SK-N-SH treated with all-trans-retinoic acid at 6 μM for 48 hours (cell line): ENCODE results near the gene DUSP2.

ENCODE experiments used
- ATAC-seq: fragments of 200-7000 bp; cut with Tn5 transposase; 3 replicates; pipeline ENCODE4 v1.9.1; 2020; ENCODE audit warnings: mild to moderate bottlenecking, moderate library complexity
- ARNTL ChIP-seq: fragments of 450-650 bp; formaldehyde crosslinking; IDR thresholded peaks from 2 replicates; pipeline ENCODE4 v1.5.0; 2020; ENCODE audit warnings: low read depth, mild to moderate bottlenecking, moderate library complexity, borderline replicate concordance
- BACH2 ChIP-seq: fragments of 250-450 bp; sonication (Bioruptor Pico); IDR thresholded peaks from 2 replicates; pipeline ENCODE4 v1.9.0; 2021; ENCODE audit warnings: mild to moderate bottlenecking, borderline replicate concordance
- CSDC2 ChIP-seq: fragments of 250-450 bp; sonication (Bioruptor Pico); IDR thresholded peaks from 2 replicates; pipeline ENCODE4 v1.5.0; 2020; ENCODE audit warnings: mild to moderate bottlenecking, moderate library complexity
- ESRRG ChIP-seq: fragments of 250-450 bp; sonication (Bioruptor Pico); IDR thresholded peaks from 2 replicates; pipeline ENCODE4 v1.6.1; 2021; ENCODE audit warnings: mild to moderate bottlenecking
- GLIS3 ChIP-seq: fragments of 250-450 bp; sonication (Bioruptor Pico); IDR thresholded peaks from 2 replicates; pipeline ENCODE4 v1.5.0; 2020; ENCODE audit warnings: mild to moderate bottlenecking, moderate library complexity
- ISL1 ChIP-seq: fragments of 250-450 bp; sonication (Bioruptor Pico); IDR thresholded peaks from 2 replicates; pipeline ENCODE4 v2.1.2; 2022; ENCODE audit warnings: mild to moderate bottlenecking, moderate library complexity
- OSR1 ChIP-seq: fragments of 250-450 bp; sonication (Bioruptor Pico); IDR thresholded peaks from 2 replicates; pipeline ENCODE4 v1.8.0; 2022; ENCODE audit warnings: moderate library complexity, mild to moderate bottlenecking, inconsistent platforms
- PPARA ChIP-seq: fragments of 250-450 bp; sonication (Bioruptor Pico); IDR thresholded peaks from 2 replicates; pipeline ENCODE4 v1.5.0; 2020; ENCODE audit warnings: mild to moderate bottlenecking, borderline replicate concordance
- RARB ChIP-seq: fragments of 250-450 bp; sonication (Bioruptor Pico); IDR thresholded peaks from 2 replicates; pipeline ENCODE4 v1.8.0; 2021; ENCODE audit warnings: mild to moderate bottlenecking, moderate library complexity
- SNAI2 ChIP-seq: fragments of 250-450 bp; sonication (Bioruptor Pico); IDR thresholded peaks from 2 replicates; pipeline ENCODE4 v1.5.0; 2020; ENCODE audit warnings: mild to moderate bottlenecking, moderate library complexity
- TOX ChIP-seq: fragments of 250-450 bp; sonication (Bioruptor Pico); IDR thresholded peaks from 2 replicates; pipeline ENCODE4 v1.8.0; 2021; ENCODE audit warnings: mild to moderate bottlenecking, moderate library complexity, borderline replicate concordance
- ZC3H10 ChIP-seq: fragments of 250-450 bp; sonication (Bioruptor Pico); IDR thresholded peaks from 2 replicates; pipeline ENCODE4 v1.5.1; 2021; ENCODE audit warnings: mild to moderate bottlenecking, moderate library complexity
- ZFP30 ChIP-seq: fragments of 450-650 bp; formaldehyde crosslinking; IDR thresholded peaks from 2 replicates; pipeline ENCODE4 v1.5.0; 2022; ENCODE audit warnings: mild to moderate bottlenecking, moderate library complexity
- ZNF565 ChIP-seq: fragments of 450-650 bp; formaldehyde crosslinking; conservative IDR thresholded peaks from 2 replicates; pipeline ENCODE4 v1.5.0; 2020; ENCODE audit warnings: low read depth, mild to moderate bottlenecking, moderate library complexity
- ZNF70 ChIP-seq: fragments of 450-650 bp; formaldehyde crosslinking; IDR thresholded peaks from 2 replicates; pipeline ENCODE4 v1.5.0; 2020; ENCODE audit warnings: mild to moderate bottlenecking, moderate library complexity
- ZNF8 ChIP-seq: fragments of 450-650 bp; formaldehyde crosslinking; IDR thresholded peaks from 2 replicates; pipeline ENCODE4 v1.5.0; 2020; ENCODE audit warnings: mild to moderate bottlenecking, moderate library complexity
- TF ChIP-seq, protein P1 (sequence below): fragments of 250-450 bp; sonication (Bioruptor Pico); IDR thresholded peaks from 2 replicates; pipeline ENCODE4 v1.5.1; 2020; ENCODE audit warnings: low read depth, mild to moderate bottlenecking, moderate library complexity
- TF ChIP-seq, protein P2 (sequence below): fragments of 250-450 bp; sonication (Bioruptor Pico); IDR thresholded peaks from 2 replicates; pipeline ENCODE4 v1.8.0; 2021; ENCODE audit warnings: low read depth, mild to moderate bottlenecking, moderate library complexity, borderline replicate concordance
- TF ChIP-seq, protein P3 (sequence below): fragments of 250-450 bp; sonication (Bioruptor Pico); IDR thresholded peaks from 2 replicates; pipeline ENCODE4 v1.5.0; 2020; ENCODE audit warnings: mild to moderate bottlenecking, moderate library complexity
- TF ChIP-seq, protein P4 (sequence below): fragments of 250-450 bp; sonication (Bioruptor Pico); IDR thresholded peaks from 2 replicates; pipeline ENCODE4 v1.5.1; 2021; ENCODE audit warnings: mild to moderate bottlenecking, moderate library complexity
- TF ChIP-seq, protein P5 (sequence below): fragments of 250-450 bp; sonication (Bioruptor Pico); IDR thresholded peaks from 2 replicates; pipeline ENCODE4 v1.8.0; 2020; ENCODE audit warnings: mild to moderate bottlenecking, moderate library complexity, borderline replicate concordance

DUSP2 gene

DNA sequence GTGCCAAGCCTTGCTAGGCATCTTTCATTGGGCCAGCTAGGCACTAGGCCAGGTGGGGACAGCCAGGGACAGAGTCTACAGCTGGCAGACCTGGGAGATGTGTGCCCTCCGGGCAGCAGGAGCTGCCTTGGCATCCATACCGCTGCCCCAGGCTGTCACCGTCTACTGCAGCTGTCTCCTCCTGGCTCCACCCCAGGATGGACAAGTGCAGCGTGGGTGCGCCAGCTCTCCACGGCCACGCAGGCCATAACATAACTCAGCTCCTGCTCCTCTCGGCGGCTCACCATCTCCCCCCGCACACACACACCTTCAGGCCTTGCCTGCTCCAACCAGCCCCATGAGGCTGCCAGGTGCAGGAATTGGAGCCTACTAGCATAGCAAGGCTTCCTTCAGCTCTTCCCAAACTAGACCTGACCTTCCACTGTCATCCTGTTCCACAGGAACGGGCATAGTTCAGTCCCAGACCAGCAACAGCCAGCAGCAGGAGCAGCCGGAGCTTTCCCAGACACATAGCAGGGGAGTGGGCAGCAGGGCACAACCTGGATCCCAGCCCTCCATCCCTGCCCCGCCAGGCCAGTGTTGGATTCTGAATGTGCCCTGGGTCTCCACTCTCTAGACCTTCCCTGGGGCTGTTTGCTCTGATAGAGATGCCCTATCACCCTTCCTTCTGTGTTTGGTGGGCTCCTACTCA is 26.4 kb downstream of the DUSP2 start (continued):
- TF ChIP-seq, protein P1, sequence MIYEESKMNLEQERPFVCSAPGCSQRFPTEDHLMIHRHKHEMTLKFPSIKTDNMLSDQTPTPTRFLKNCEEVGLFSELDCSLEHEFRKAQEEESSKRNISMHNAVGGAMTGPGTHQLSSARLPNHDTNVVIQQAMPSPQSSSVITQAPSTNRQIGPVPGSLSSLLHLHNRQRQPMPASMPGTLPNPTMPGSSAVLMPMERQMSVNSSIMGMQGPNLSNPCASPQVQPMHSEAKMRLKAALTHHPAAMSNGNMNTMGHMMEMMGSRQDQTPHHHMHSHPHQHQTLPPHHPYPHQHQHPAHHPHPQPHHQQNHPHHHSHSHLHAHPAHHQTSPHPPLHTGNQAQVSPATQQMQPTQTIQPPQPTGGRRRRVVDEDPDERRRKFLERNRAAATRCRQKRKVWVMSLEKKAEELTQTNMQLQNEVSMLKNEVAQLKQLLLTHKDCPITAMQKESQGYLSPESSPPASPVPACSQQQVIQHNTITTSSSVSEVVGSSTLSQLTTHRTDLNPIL (CRISPR knock-in tag) = no peak
- TF ChIP-seq, protein P2, sequence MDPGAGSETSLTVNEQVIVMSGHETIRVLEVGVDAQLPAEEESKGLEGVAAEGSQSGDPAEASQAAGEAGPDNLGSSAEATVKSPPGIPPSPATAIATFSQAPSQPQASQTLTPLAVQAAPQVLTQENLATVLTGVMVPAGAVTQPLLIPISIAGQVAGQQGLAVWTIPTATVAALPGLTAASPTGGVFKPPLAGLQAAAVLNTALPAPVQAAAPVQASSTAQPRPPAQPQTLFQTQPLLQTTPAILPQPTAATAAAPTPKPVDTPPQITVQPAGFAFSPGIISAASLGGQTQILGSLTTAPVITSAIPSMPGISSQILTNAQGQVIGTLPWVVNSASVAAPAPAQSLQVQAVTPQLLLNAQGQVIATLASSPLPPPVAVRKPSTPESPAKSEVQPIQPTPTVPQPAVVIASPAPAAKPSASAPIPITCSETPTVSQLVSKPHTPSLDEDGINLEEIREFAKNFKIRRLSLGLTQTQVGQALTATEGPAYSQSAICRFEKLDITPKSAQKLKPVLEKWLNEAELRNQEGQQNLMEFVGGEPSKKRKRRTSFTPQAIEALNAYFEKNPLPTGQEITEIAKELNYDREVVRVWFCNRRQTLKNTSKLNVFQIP (CRISPR knock-in tag) = no peak
- TF ChIP-seq, protein P3, sequence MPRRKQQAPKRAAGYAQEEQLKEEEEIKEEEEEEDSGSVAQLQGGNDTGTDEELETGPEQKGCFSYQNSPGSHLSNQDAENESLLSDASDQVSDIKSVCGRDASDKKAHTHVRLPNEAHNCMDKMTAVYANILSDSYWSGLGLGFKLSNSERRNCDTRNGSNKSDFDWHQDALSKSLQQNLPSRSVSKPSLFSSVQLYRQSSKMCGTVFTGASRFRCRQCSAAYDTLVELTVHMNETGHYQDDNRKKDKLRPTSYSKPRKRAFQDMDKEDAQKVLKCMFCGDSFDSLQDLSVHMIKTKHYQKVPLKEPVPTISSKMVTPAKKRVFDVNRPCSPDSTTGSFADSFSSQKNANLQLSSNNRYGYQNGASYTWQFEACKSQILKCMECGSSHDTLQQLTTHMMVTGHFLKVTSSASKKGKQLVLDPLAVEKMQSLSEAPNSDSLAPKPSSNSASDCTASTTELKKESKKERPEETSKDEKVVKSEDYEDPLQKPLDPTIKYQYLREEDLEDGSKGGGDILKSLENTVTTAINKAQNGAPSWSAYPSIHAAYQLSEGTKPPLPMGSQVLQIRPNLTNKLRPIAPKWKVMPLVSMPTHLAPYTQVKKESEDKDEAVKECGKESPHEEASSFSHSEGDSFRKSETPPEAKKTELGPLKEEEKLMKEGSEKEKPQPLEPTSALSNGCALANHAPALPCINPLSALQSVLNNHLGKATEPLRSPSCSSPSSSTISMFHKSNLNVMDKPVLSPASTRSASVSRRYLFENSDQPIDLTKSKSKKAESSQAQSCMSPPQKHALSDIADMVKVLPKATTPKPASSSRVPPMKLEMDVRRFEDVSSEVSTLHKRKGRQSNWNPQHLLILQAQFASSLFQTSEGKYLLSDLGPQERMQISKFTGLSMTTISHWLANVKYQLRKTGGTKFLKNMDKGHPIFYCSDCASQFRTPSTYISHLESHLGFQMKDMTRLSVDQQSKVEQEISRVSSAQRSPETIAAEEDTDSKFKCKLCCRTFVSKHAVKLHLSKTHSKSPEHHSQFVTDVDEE = no peak

DNA sequence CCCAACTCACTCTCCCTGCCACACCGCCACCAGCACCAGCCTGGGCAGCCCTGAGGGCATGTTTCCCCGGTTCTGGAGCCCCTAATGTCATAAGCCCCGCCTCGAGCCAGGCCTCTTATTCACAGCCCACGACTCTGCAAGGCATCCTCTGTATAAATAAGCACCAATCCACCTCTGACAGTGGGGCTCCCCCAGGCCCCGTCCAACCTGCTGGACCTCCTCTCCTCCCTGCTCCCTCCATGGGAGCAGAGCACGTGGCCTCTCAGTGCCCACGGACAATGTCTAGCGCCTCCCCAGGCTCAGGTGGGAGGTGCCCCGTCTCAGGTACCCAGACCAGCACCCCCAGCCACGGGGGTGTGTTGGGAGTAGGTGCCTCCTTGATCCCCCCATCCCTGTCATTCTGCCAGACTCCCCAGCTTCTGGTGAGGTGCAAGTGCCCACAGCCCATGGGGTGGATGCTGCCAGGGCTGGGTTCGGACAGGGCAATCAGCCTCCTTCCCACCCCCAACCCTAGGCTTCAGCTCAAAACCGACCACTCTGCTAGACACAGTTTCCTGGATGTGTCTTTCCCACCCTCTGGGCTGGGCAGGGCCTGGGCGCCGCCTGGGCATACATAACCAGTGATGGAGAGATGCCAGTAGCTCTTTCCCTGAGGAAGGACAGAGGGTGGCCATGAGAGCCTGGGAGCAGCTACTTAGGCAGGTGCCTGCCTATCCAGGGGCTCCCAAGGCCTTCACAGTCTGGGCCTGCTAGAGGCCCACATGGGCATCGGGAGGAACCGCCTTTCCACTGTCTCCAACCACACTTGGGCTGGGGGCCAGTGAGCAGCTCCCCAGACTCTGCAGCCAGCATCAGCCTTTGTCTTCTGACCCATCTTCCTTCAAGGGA is 27.3 kb downstream of the DUSP2 start:
- peak; percentile 9; the same call in 2 of the 3 replicates for ATAC-seq
- TF ChIP-seq ZNF565 (CRISPR knock-in tag) = no peak
- TF ChIP-seq ZNF70 (CRISPR knock-in tag) = no peak
- TF ChIP-seq, protein P3 = no peak
- TF ChIP-seq RARB (CRISPR knock-in tag) = no peak
- no peak for TF ChIP-seq GLIS3 (CRISPR knock-in tag)
- no peak for TF ChIP-seq ISL1 (CRISPR knock-in tag)
- TF ChIP-seq ZNF8 (CRISPR knock-in tag) = no peak
- TF ChIP-seq CSDC2 (CRISPR knock-in tag) = no peak
- TF ChIP-seq PPARA (CRISPR knock-in tag) = no peak
- no peak for TF ChIP-seq ESRRG (CRISPR knock-in tag)
- TF ChIP-seq ZC3H10 (CRISPR knock-in tag) = no peak
- no peak for TF ChIP-seq OSR1 (CRISPR knock-in tag)
- TF ChIP-seq TOX (CRISPR knock-in tag) = no peak
- no peak for TF ChIP-seq ARNTL (CRISPR knock-in tag)
- no peak for TF ChIP-seq ZFP30 (CRISPR knock-in tag)

DNA sequence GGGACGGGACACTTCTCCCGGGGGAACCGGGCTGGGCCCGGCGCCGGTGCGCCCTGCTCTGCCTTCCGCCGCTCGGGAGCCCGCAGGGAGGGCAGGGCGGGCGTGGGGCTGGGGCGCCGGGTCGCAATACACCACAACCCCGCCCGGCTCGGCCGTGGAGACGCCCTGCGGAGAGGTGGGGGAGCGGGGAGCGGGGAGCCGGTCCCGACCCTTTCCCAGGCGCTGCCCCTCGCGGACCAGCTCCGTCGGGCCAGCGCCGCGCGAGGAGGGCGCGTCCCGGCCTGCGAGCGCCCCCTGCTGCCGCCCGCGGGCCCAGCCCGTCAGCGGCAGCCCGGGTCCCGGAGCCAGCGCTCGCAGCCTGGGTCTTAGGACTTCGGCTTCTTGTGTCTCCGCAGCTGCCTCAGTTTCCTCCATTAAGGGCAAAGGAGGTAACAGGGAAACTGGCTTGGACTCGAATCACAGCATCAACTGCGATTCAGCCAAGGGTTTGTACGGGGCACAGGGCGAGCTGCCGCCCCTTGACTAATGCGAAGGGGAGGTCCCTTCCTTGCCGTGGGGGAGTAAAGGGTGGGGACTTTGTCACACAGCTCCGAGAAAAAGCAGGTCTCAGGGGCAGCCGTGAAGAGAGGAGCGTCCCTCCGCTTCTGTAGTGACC is 28.2 kb downstream of the DUSP2 start:
- peak; percentile 92 for ATAC-seq
- TF ChIP-seq SNAI2 (CRISPR knock-in tag) (no peak), OSR1 (CRISPR knock-in tag) (no peak), ZFP30 (CRISPR knock-in tag) (no peak), ZNF8 (CRISPR knock-in tag) (no peak), GLIS3 (CRISPR knock-in tag) (no peak), PPARA (CRISPR knock-in tag) (no peak), RARB (CRISPR knock-in tag) (no peak), ISL1 (CRISPR knock-in tag) (no peak), BACH2 (CRISPR knock-in tag) (no peak), ZNF565 (CRISPR knock-in tag) (no peak)
- TF ChIP-seq, protein P4, sequence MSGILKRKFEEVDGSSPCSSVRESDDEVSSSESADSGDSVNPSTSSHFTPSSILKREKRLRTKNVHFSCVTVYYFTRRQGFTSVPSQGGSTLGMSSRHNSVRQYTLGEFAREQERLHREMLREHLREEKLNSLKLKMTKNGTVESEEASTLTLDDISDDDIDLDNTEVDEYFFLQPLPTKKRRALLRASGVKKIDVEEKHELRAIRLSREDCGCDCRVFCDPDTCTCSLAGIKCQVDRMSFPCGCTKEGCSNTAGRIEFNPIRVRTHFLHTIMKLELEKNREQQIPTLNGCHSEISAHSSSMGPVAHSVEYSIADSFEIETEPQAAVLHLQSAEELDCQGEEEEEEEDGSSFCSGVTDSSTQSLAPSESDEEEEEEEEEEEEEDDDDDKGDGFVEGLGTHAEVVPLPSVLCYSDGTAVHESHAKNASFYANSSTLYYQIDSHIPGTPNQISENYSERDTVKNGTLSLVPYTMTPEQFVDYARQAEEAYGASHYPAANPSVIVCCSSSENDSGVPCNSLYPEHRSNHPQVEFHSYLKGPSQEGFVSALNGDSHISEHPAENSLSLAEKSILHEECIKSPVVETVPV = no peak
- TF ChIP-seq, protein P5, sequence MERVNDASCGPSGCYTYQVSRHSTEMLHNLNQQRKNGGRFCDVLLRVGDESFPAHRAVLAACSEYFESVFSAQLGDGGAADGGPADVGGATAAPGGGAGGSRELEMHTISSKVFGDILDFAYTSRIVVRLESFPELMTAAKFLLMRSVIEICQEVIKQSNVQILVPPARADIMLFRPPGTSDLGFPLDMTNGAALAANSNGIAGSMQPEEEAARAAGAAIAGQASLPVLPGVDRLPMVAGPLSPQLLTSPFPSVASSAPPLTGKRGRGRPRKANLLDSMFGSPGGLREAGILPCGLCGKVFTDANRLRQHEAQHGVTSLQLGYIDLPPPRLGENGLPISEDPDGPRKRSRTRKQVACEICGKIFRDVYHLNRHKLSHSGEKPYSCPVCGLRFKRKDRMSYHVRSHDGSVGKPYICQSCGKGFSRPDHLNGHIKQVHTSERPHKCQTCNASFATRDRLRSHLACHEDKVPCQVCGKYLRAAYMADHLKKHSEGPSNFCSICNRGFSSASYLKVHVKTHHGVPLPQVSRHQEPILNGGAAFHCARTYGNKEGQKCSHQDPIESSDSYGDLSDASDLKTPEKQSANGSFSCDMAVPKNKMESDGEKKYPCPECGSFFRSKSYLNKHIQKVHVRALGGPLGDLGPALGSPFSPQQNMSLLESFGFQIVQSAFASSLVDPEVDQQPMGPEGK (CRISPR knock-in tag) = no peak
- TF ChIP-seq, protein P1 (CRISPR knock-in tag) = no peak
